Measurements from ENCODE around the gene COP1. TPM values are rescaled to one million over a fixed set of nuclear protein-coding genes. Genes with fewer than 3 reads are reported as not detected.
"Not testable (repeated sequence)": the region's sequence is repeated elsewhere in the genome, so short reads cannot be mapped to it uniquely, and the experiment has no call there.

Gene COP1
- polyA plus RNA-seq (ENCODE audit: low read depth in 6 of 6), result 10 to 100 TPM; 21.5 to 40.1 (median 34.2) TPM

- ATAC-seq (ENCODE audit: low read depth in 2 of 2) (peak; percentile 81), DNase-seq (peak; percentile 95)
- Mint-ChIP-seq H3K4me1 (peaks cover 37 to 57% (median 54%) of the 10 kb centered on the region in 3 donors), H3K36me3 (no peaks in the 10 kb centered on the region), H3K9me3 (peaks cover 0 to 1% (median 0%) of the 10 kb centered on the region in 7 donors), H3K4me3 (peak within 1 kb of the TSS; percentile 88 to 100 (median 98)), H3K27ac (peak within 1 kb of the TSS; percentile 99 to 100 (median 99)), H3K27me3 (no peaks in the 10 kb centered on the region)
These were observed at the start of gene COP1 for GRCh38 chr1:176206961-176207902. COP1 (minus strand) TSS chr1:176207286; CDS start chr1:176206978, 308 bp downstream.

GRCh38 chr1:176252191-176252590, 45.1 kb upstream of the COP1 start:
- ATAC-seq (ENCODE audit: low read depth in 2 of 2) (no peak), DNase-seq (no peak)
- no peaks in the 10 kb centered on the region for H3K4me1 Mint-ChIP-seq
- H3K4me3 Mint-ChIP-seq, result no peak overlapping the region
- no peaks in the 10 kb centered on the region for H3K9me3 Mint-ChIP-seq
- no peaks in the 10 kb centered on the region for H3K27me3 Mint-ChIP-seq
- no peak overlapping the region for H3K27ac Mint-ChIP-seq
- peaks cover 0 to 7% of the 10 kb centered on the region in 2 donors for H3K36me3 Mint-ChIP-seq

- ATAC-seq (ENCODE audit: low read depth in 2 of 2) (no peak), DNase-seq (no peak)
- H3K4me3 Mint-ChIP-seq, result no peak overlapping the region
- H3K9me3 Mint-ChIP-seq, result peaks cover 0 to 3% (median 0%) of the 10 kb centered on the region in 7 donors
- no peaks in the 10 kb centered on the region for H3K4me1 Mint-ChIP-seq
- H3K27ac Mint-ChIP-seq, result no peak overlapping the region
- H3K36me3 Mint-ChIP-seq, result peaks cover 0 to 8% of the 10 kb centered on the region in 2 donors
- H3K27me3 Mint-ChIP-seq, result peaks cover 5 to 11% (median 9%) of the 10 kb centered on the region in 3 donors
These were observed 37.8 kb upstream of the COP1 start for GRCh38 chr1:176244851-176245250.

GRCh38 chr1:176243746-176244145, 36.7 kb upstream of the COP1 start:
- no peaks in the 10 kb centered on the region for H3K4me1 Mint-ChIP-seq
- no peak overlapping the region for H3K27ac Mint-ChIP-seq
- H3K27me3 Mint-ChIP-seq, result peaks cover 5 to 11% (median 9%) of the 10 kb centered on the region in 3 donors
- H3K4me3 Mint-ChIP-seq, result no peak overlapping the region
- DNase-seq (no peak), ATAC-seq (ENCODE audit: low read depth in 2 of 2) (no peak)
- peaks cover 0 to 3% (median 0%) of the 10 kb centered on the region in 7 donors for H3K9me3 Mint-ChIP-seq
- peaks cover 0 to 8% of the 10 kb centered on the region in 2 donors for H3K36me3 Mint-ChIP-seq

- Mint-ChIP-seq H3K27ac (no peak overlapping the region), H3K9me3 (peaks cover 0 to 3% (median 0%) of the 10 kb centered on the region in 7 donors), H3K36me3 (no peaks in the 10 kb centered on the region), H3K4me3 (no peak overlapping the region), H3K27me3 (peaks cover 5 to 11% (median 9%) of the 10 kb centered on the region in 3 donors), H3K4me1 (no peaks in the 10 kb centered on the region)
- DNase-seq (no peak), ATAC-seq (ENCODE audit: low read depth in 2 of 2) (no peak)
These were observed 34.4 kb upstream of the COP1 start for GRCh38 chr1:176241385-176242015.

- ATAC-seq (ENCODE audit: low read depth in 2 of 2); H3K27me3 Mint-ChIP-seq; H3K4me1 Mint-ChIP-seq; H3K4me3 Mint-ChIP-seq; DNase-seq; H3K36me3 Mint-ChIP-seq: not testable (repeated sequence)
- Mint-ChIP-seq H3K27ac (peak overlapping the region in 1 of 6 donors; percentile 29), H3K9me3 (peaks cover 2 to 17% (median 10%) of the 10 kb centered on the region in 7 donors)
These were observed 26.6 kb upstream of the COP1 start for GRCh38 chr1:176233657-176234056.

- no peak overlapping the region for H3K4me3 Mint-ChIP-seq
- H3K27ac Mint-ChIP-seq, result no peak overlapping the region
- no peaks in the 10 kb centered on the region for H3K4me1 Mint-ChIP-seq
- ATAC-seq (ENCODE audit: low read depth in 2 of 2) (no peak), DNase-seq (no peak)
- no peaks in the 10 kb centered on the region for H3K36me3 Mint-ChIP-seq
- H3K27me3 Mint-ChIP-seq, result no peaks in the 10 kb centered on the region
- H3K9me3 Mint-ChIP-seq, result peaks cover 0 to 7% (median 0%) of the 10 kb centered on the region in 7 donors
These were observed 20.5 kb upstream of the COP1 start for GRCh38 chr1:176227579-176227978.

- Mint-ChIP-seq H3K27me3 (no peaks in the 10 kb centered on the region), H3K36me3 (peaks cover 0 to 5% of the 10 kb centered on the region in 2 donors)
These were observed 18.8 kb upstream of the COP1 start for GRCh38 chr1:176225911-176226310.

GRCh38 chr1:176225479-176225875, 18.4 kb upstream of the COP1 start:
- ATAC-seq (ENCODE audit: low read depth in 2 of 2) (no peak), DNase-seq (no peak)
- Mint-ChIP-seq H3K4me1 (no peaks in the 10 kb centered on the region), H3K27me3 (no peaks in the 10 kb centered on the region), H3K27ac (no peak overlapping the region), H3K4me3 (no peak overlapping the region), H3K9me3 (no peaks in the 10 kb centered on the region), H3K36me3 (peaks cover 0 to 5% of the 10 kb centered on the region in 2 donors)

More at GRCh38 chr1:176225911-176226310, 18.8 kb upstream of the COP1 start:
- Mint-ChIP-seq H3K4me3 (no peak overlapping the region), H3K9me3 (no peaks in the 10 kb centered on the region), H3K4me1 (no peaks in the 10 kb centered on the region), H3K27ac (no peak overlapping the region)
- no peak for DNase-seq
- ATAC-seq (ENCODE audit: low read depth in 2 of 2), result no peak

GRCh38 chr1:176222196-176222595, 15.1 kb upstream of the COP1 start:
- Mint-ChIP-seq H3K27me3 (peaks cover 2 to 10% (median 6%) of the 10 kb centered on the region in 3 donors), H3K9me3 (peaks cover 0 to 6% (median 3%) of the 10 kb centered on the region in 7 donors), H3K4me3 (no peak overlapping the region), H3K4me1 (no peaks in the 10 kb centered on the region), H3K27ac (no peak overlapping the region), H3K36me3 (peaks cover 0 to 5% of the 10 kb centered on the region in 2 donors)
- ATAC-seq (ENCODE audit: low read depth in 2 of 2) (no peak), DNase-seq (no peak)

GRCh38 chr1:176220100-176220689, 13.1 kb upstream of the COP1 start:
- Mint-ChIP-seq H3K9me3 (peaks cover 0 to 6% (median 3%) of the 10 kb centered on the region in 7 donors), H3K27me3 (peaks cover 6 to 20% (median 16%) of the 10 kb centered on the region in 3 donors), H3K4me1 (no peaks in the 10 kb centered on the region), H3K27ac (no peak overlapping the region), H3K36me3 (peaks cover 4 to 5% of the 10 kb centered on the region in 2 donors), H3K4me3 (no peak overlapping the region)
- ATAC-seq (ENCODE audit: low read depth in 2 of 2), result no peak
- DNase-seq, result no peak

- H3K27me3 Mint-ChIP-seq, result peaks cover 6 to 23% (median 20%) of the 10 kb centered on the region in 3 donors
These were observed 10.5 kb upstream of the COP1 start for GRCh38 chr1:176217461-176218099.

GRCh38 chr1:176216031-176216430, 8.9 kb upstream of the COP1 start:
- ATAC-seq (ENCODE audit: low read depth in 2 of 2) (no peak), DNase-seq (no peak)
- H3K36me3 Mint-ChIP-seq, result peaks cover 0 to 6% of the 10 kb centered on the region in 2 donors
- H3K4me1 Mint-ChIP-seq, result peaks cover 3 to 6% (median 4%) of the 10 kb centered on the region in 3 donors
- peaks cover 6 to 23% (median 20%) of the 10 kb centered on the region in 3 donors for H3K27me3 Mint-ChIP-seq
- peaks cover 0 to 6% (median 3%) of the 10 kb centered on the region in 7 donors for H3K9me3 Mint-ChIP-seq
- no peak overlapping the region for H3K4me3 Mint-ChIP-seq
- H3K27ac Mint-ChIP-seq, result no peak overlapping the region

More at GRCh38 chr1:176217461-176218099, 10.5 kb upstream of the COP1 start:
- peaks cover 5 to 6% of the 10 kb centered on the region in 2 donors for H3K36me3 Mint-ChIP-seq
- no peak overlapping the region for H3K4me3 Mint-ChIP-seq
- DNase-seq (no peak), ATAC-seq (ENCODE audit: low read depth in 2 of 2) (no peak)
- H3K27ac Mint-ChIP-seq, result no peak overlapping the region
- H3K9me3 Mint-ChIP-seq, result peaks cover 0 to 6% (median 3%) of the 10 kb centered on the region in 7 donors
- no peaks in the 10 kb centered on the region for H3K4me1 Mint-ChIP-seq

Data from naive B cell (primary cell).